ENCODE measurements around the gene SLC1A7. TPM values are rescaled to one million over a fixed set of nuclear protein-coding genes. Genes with fewer than 3 reads are reported as not detected.

SLC1A7 gene
- total RNA-seq, 1 experiment from 2014 or later = not detected

DNA sequence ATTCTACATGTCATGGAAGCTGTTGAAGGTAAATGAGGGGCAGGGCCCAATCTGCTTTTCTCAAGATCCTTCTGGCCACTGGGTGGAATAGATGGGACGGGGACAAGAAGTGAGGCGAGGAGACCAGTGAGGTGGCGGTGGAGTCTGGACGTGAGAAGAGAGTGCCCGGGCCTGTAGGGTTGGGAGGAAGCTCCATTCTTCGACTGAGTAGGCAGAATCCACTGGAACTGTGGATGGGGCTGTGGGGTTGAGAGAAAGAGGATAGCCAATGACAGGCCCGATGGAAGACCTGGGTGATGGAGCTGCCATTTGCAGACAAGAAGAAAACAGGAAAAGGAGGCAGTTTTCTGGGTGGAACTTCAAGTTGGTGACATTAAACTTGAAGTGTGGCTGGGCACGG is 10.3 kb downstream of the SLC1A7 start:
- no peaks in the 10 kb centered on the region for H3K79me2 ChIP-seq (ENCODE audit: insufficient read depth, low read length)
- no peak overlapping the region for H3K27ac ChIP-seq (ENCODE audit: low read depth, low read length)
- no peaks in the 10 kb centered on the region for H3K9me3 ChIP-seq (ENCODE audit: control insufficient read depth in 1 of 2, insufficient read depth in 1 of 2, low read depth in 1 of 2, low read length in 2 of 2)
- H3K9me2 ChIP-seq (ENCODE audit: insufficient read depth) = no peaks in the 10 kb centered on the region
- RAD21 ChIA-PET (ENCODE audit: low non-redundant PET in 1 of 2, low total read pairs in 2 of 2, uncharacterized antibody in 2 of 2, unreplicated experiment in 2 of 2) = no interaction called here
- H3K4me1 ChIP-seq (ENCODE audit: control insufficient read depth in 1 of 2, insufficient read depth in 2 of 2, low read length in 2 of 2) = no peaks in the 10 kb centered on the region
- intact Hi-C loops (cut with micrococcal nuclease) = no loop called here
- ATAC-seq (no peak), DNase-seq (ENCODE audit: low read depth, low spot score) (no peak)
- no peak overlapping the region for H3K4me2 ChIP-seq (ENCODE audit: low read length)
- TF ChIP-seq SIN3A (IDR thresholded peaks at IDR 0.05; ENCODE audit: low read depth) (no peak), RAD21 (IDR thresholded peaks at IDR 0.05; ENCODE audit: low read depth) (no peak), TCF7L2 (IDR thresholded peaks at IDR 0.05; ENCODE audit: borderline replicate concordance, extremely low read depth, insufficient read depth, insufficient read length) (no peak), POLR2AphosphoS5 (IDR thresholded peaks at IDR 0.05; ENCODE audit: low read depth, low read length) (no peak), SRF (IDR thresholded peaks at IDR 0.05; ENCODE audit: low read depth) (no peak), SP1 (IDR thresholded peaks at IDR 0.05; ENCODE audit: low read depth) (no peak), JUND (IDR thresholded peaks at IDR 0.05) (no peak), MAX (IDR thresholded peaks at IDR 0.05) (no peak), REST (IDR thresholded peaks at IDR 0.05; ENCODE audit: low read depth) (no peak), CEBPB (IDR thresholded peaks at IDR 0.05; ENCODE audit: low read depth) (no peak), EZH2phosphoT487 (IDR thresholded peaks at IDR 0.05; ENCODE audit: borderline replicate concordance) (no peak), FOSL1 (IDR thresholded peaks at IDR 0.05; ENCODE audit: low read depth) (no peak)
- TF ChIP-seq, protein P1, sequence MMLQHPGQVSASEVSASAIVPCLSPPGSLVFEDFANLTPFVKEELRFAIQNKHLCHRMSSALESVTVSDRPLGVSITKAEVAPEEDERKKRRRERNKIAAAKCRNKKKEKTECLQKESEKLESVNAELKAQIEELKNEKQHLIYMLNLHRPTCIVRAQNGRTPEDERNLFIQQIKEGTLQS (IDR thresholded peaks at IDR 0.05) = no peak
- TF ChIP-seq, protein P2, sequence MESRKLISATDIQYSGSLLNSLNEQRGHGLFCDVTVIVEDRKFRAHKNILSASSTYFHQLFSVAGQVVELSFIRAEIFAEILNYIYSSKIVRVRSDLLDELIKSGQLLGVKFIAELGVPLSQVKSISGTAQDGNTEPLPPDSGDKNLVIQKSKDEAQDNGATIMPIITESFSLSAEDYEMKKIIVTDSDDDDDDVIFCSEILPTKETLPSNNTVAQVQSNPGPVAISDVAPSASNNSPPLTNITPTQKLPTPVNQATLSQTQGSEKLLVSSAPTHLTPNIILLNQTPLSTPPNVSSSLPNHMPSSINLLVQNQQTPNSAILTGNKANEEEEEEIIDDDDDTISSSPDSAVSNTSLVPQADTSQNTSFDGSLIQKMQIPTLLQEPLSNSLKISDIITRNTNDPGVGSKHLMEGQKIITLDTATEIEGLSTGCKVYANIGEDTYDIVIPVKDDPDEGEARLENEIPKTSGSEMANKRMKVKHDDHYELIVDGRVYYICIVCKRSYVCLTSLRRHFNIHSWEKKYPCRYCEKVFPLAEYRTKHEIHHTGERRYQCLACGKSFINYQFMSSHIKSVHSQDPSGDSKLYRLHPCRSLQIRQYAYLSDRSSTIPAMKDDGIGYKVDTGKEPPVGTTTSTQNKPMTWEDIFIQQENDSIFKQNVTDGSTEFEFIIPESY (IDR thresholded peaks at IDR 0.05; ENCODE audit: extremely low read depth, insufficient replicate concordance, low read length) = no peak
- no peak overlapping the region for H2AFZ ChIP-seq (ENCODE audit: low read depth, low read length, poor library complexity, severe bottlenecking)
- POLR2A ChIA-PET = no interaction called here
- BruUV-seq (replicated peaks) = no TSS peak
- H3K4me3 ChIP-seq (replicated peaks in 1 of 2; ENCODE audit: low read depth in 1 of 2, low read length in 2 of 2) = no peak overlapping the region
- H4K20me1 ChIP-seq (ENCODE audit: insufficient read depth) = no peaks in the 10 kb centered on the region
- no peaks in the 10 kb centered on the region for H3K27me3 ChIP-seq (ENCODE audit: insufficient read depth, low read length)
- no peaks in the 10 kb centered on the region for H3K36me3 ChIP-seq (ENCODE audit: control insufficient read depth in 1 of 2, insufficient read depth in 2 of 2, low read length in 2 of 2)
- CTCF ChIA-PET = no interaction called here
- H3K9ac ChIP-seq (ENCODE audit: low read length) = no peak overlapping the region

All from HCT116 (cell line).